Hepatic stellate cell (primary cell): ENCODE measurements around the gene MANEAL.
"Not testable (repeated sequence)": the region's sequence is repeated elsewhere in the genome, so short reads cannot be mapped to it uniquely, and the experiment has no call there.

Source experiments
- DNase-seq: peaks from one replicate; pipeline ENCODE4 v3.0.0; 2011; ENCODE audit warnings: low spot score

MANEAL gene

GRCh38 chr1:37793773-37794371 lies at the start of gene MANEAL:
Gene MANEAL, plus strand, starts transcription at chr1:37793847. Its CDS starts 336 bp downstream, at chr1:37794183.
- peak; percentile 81 for DNase-seq

GRCh38 chr1:37746806-37747205 lies 46.8 kb upstream of the MANEAL start:
- DNase-seq: no peak

GRCh38 chr1:37748565-37748964 lies 45.1 kb upstream of the MANEAL start:
- no peak for DNase-seq

GRCh38 chr1:37752213-37752582 lies 41.4 kb upstream of the MANEAL start:
- no peak for DNase-seq

GRCh38 chr1:37752583-37753471 lies 40.8 kb upstream of the MANEAL start:
- DNase-seq: peak; percentile 41

GRCh38 chr1:37753473-37754321 lies 40.0 kb upstream of the MANEAL start:
- DNase-seq: no peak

GRCh38 chr1:37755290-37755689 lies 38.4 kb upstream of the MANEAL start:
- DNase-seq: no peak

GRCh38 chr1:37755951-37756560 lies 37.6 kb upstream of the MANEAL start:
- no peak for DNase-seq

GRCh38 chr1:37759451-37759850 lies 34.2 kb upstream of the MANEAL start:
- DNase-seq: no peak

- no peak for DNase-seq
Observed at GRCh38 chr1:37761416-37762095, 32.1 kb upstream of the MANEAL start.

- no peak for DNase-seq
Observed at GRCh38 chr1:37762516-37762915, 31.1 kb upstream of the MANEAL start.

- DNase-seq: no peak
Observed at GRCh38 chr1:37763791-37764413, 29.7 kb upstream of the MANEAL start.

- DNase-seq: peak; percentile 47
Observed at GRCh38 chr1:37764414-37764825, 29.2 kb upstream of the MANEAL start.

- DNase-seq: no peak
Observed at GRCh38 chr1:37764888-37765441, 28.7 kb upstream of the MANEAL start, which contains the start of gene EPHA10. Gene EPHA10, minus strand, starts transcription at chr1:37765120. Its CDS starts 54 bp downstream, at chr1:37765066.

- DNase-seq: no peak
Observed at GRCh38 chr1:37765916-37766664, 27.6 kb upstream of the MANEAL start.

GRCh38 chr1:37767488-37767887 lies 26.2 kb upstream of the MANEAL start:
- no peak for DNase-seq

GRCh38 chr1:37771440-37771839 lies 22.2 kb upstream of the MANEAL start:
- not testable (repeated sequence) for DNase-seq

- DNase-seq: no peak
Observed at GRCh38 chr1:37776946-37777516, 16.6 kb upstream of the MANEAL start.

GRCh38 chr1:37778654-37779053 lies 15.0 kb upstream of the MANEAL start:
- DNase-seq: no peak

- no peak for DNase-seq
Observed at GRCh38 chr1:37782491-37782890, 11.2 kb upstream of the MANEAL start.
